WTC11 (cell line): ENCODE results near the gene ANO8. TPM values are rescaled to one million over a fixed set of nuclear protein-coding genes. Genes with fewer than 3 reads are reported as not detected.

Experiments
- AFF4 ChIP-seq: sonication (generic); formaldehyde crosslinking; IDR thresholded peaks from 2 replicates; pipeline ENCODE4 v1.8.1; 2023; ENCODE audit warnings: mild to moderate bottlenecking, missing genetic modification reagents, borderline replicate concordance
- ARID4B ChIP-seq: sonication (generic); formaldehyde crosslinking; IDR thresholded peaks from 2 replicates; pipeline ENCODE4 v1.8.0; 2023; ENCODE audit warnings: missing genetic modification reagents, mild to moderate bottlenecking, borderline replicate concordance
- ATF6 ChIP-seq: sonication (generic); formaldehyde crosslinking; IDR thresholded peaks from 2 replicates; pipeline ENCODE4 v1.8.1; 2023; ENCODE audit warnings: mild to moderate bottlenecking, missing genetic modification reagents
- CTCF ChIP-seq: fragments of 200-600 bp; IDR thresholded peaks from 2 replicates; pipeline ENCODE4 v1.8.0; 2022; ENCODE audit warnings: antibody characterized with exemption
- ERG ChIP-seq: fragments of 250-450 bp; sonication (Bioruptor Pico); IDR thresholded peaks from 2 replicates; pipeline ENCODE4 v1.8.0; 2021; ENCODE audit warnings: mild to moderate bottlenecking
- FOXK1 ChIP-seq: sonication (generic); formaldehyde crosslinking; IDR thresholded peaks from 2 replicates; pipeline ENCODE4 v1.8.0; 2022; ENCODE audit warnings: mild to moderate bottlenecking, moderate library complexity, missing genetic modification reagents
- FOXP4 ChIP-seq: sonication (generic); formaldehyde crosslinking; IDR thresholded peaks from 2 replicates; pipeline ENCODE4 v1.8.0; 2022; ENCODE audit warnings: mild to moderate bottlenecking, missing genetic modification reagents
- GTF2I ChIP-seq: fragments of 250-450 bp; sonication (Bioruptor Pico); conservative IDR thresholded peaks from 2 replicates; pipeline ENCODE4 v1.4.0; 2021; ENCODE audit warnings: mild to moderate bottlenecking
- HMGXB4 ChIP-seq: sonication (generic); formaldehyde crosslinking; IDR thresholded peaks from 2 replicates; pipeline ENCODE4 v1.8.1; 2023; ENCODE audit warnings: mild to moderate bottlenecking, moderate library complexity, missing genetic modification reagents
- JAZF1 ChIP-seq: fragments of 250-450 bp; sonication (Bioruptor Pico); IDR thresholded peaks from 2 replicates; pipeline ENCODE4 v1.9.0; 2021; ENCODE audit warnings: moderate library complexity, mild to moderate bottlenecking, inconsistent platforms
- JUN ChIP-seq: sonication (generic); formaldehyde crosslinking; IDR thresholded peaks from 2 replicates; pipeline ENCODE4 v1.8.0; 2023; ENCODE audit warnings: mild to moderate bottlenecking, missing genetic modification reagents
- MLX ChIP-seq: sonication (generic); formaldehyde crosslinking; IDR thresholded peaks from 2 replicates; pipeline ENCODE4 v1.8.1; 2023; ENCODE audit warnings: mild to moderate bottlenecking, missing genetic modification reagents, moderate library complexity
- TCF7 ChIP-seq: sonication (generic); formaldehyde crosslinking; IDR thresholded peaks from 2 replicates; pipeline ENCODE4 v1.8.0; 2022; ENCODE audit warnings: mild to moderate bottlenecking, low read depth, missing genetic modification reagents, moderate library complexity
- USF1 ChIP-seq: sonication (generic); formaldehyde crosslinking; IDR thresholded peaks from 2 replicates; pipeline ENCODE4 v1.8.0; 2022; ENCODE audit warnings: mild to moderate bottlenecking, missing genetic modification reagents
- USF2 ChIP-seq: sonication (generic); formaldehyde crosslinking; IDR thresholded peaks from 2 replicates; pipeline ENCODE4 v1.8.1; 2023; ENCODE audit warnings: mild to moderate bottlenecking, missing genetic modification reagents, moderate library complexity
- ZNF671 ChIP-seq: fragments of 250-450 bp; sonication (Bioruptor Pico); IDR thresholded peaks from 2 replicates; pipeline ENCODE4 v1.8.0; 2021; ENCODE audit warnings: mild to moderate bottlenecking
- total RNA-seq: library from RNA; stranded (reverse); gene quantifications from 3 replicates; pipeline ENCODE4 v1.2.3, GENCODE V29; 2021

The ANO8 gene
- total RNA-seq, 1 experiment from 2014 or later = 32.6 TPM

- TF ChIP-seq ERG (CRISPR knock-in tag) = no peak
- TF ChIP-seq USF2 = peak; percentile 92
- TF ChIP-seq TCF7 (CRISPR knock-in tag) = no peak
- peak; percentile 82 for TF ChIP-seq FOXK1
- no peak; the same call in 1 of the 2 replicates for TF ChIP-seq ARID4B
- no peak for TF ChIP-seq MLX (CRISPR knock-in tag)
- TF ChIP-seq USF1 (CRISPR knock-in tag) = peak; percentile 90
- TF ChIP-seq ZNF671 (CRISPR knock-in tag) = no peak
- TF ChIP-seq AFF4 (CRISPR knock-in tag) = no peak
- 0 out of 2 replicates have a peak, but pooled peaks have one; percentile 21 for TF ChIP-seq CTCF
- no peak for TF ChIP-seq JAZF1
- TF ChIP-seq GTF2I (CRISPR knock-in tag) = no peak
- TF ChIP-seq JUN (CRISPR knock-in tag) = no peak
- no peak for TF ChIP-seq FOXP4 (CRISPR knock-in tag)
- TF ChIP-seq HMGXB4 = peak; percentile 93
- no peak for TF ChIP-seq ATF6 (CRISPR knock-in tag)
Measured at GRCh38 chr19:17303167-17303939, 31.3 kb downstream of the ANO8 start, which contains the start of gene ABHD8 (continued).
